ENCODE results near the gene KDM4B. TPM values are rescaled to one million over a fixed set of nuclear protein-coding genes. Genes with fewer than 3 reads are reported as not detected.

The KDM4B gene
- total RNA-seq, 1 donor from 2014 or later, result 39.0 TPM

GRCh38 chr19:5093948-5094718 is 125.2 kb downstream of the KDM4B start:
- H3K4me3 ChIP-seq, result no peak overlapping the region
- no peak for ATAC-seq
- no peaks in the 10 kb centered on the region for H3K4me1 ChIP-seq
- no peak overlapping the region for H3K27ac ChIP-seq
- intact Hi-C loops (cut with DNase I), result no loop called here
- H3K27me3 ChIP-seq, result no peaks in the 10 kb centered on the region
- DNase-seq, result no peak
- no peak for TF ChIP-seq CTCF (IDR thresholded peaks at IDR 0.05)
- peaks cover 4% of the 10 kb centered on the region for H3K9me3 ChIP-seq
- H3K36me3 ChIP-seq, result no peaks in the 10 kb centered on the region

- Histone ChIP-seq H3K9me3 (peaks cover 12% of the 10 kb centered on the region), H3K36me3 (no peaks in the 10 kb centered on the region), H3K4me3 (no peak overlapping the region), H3K27ac (no peak overlapping the region), H3K27me3 (no peaks in the 10 kb centered on the region), H3K4me1 (no peaks in the 10 kb centered on the region)
- intact Hi-C loops (cut with DNase I), result no loop called here
- no peak for TF ChIP-seq CTCF (IDR thresholded peaks at IDR 0.05)
- ATAC-seq, result no peak
- no peak for DNase-seq
These were observed 126.1 kb downstream of the KDM4B start for GRCh38 chr19:5094768-5095567.

GRCh38 chr19:5095568-5095850 is 126.6 kb downstream of the KDM4B start:
- H3K27ac ChIP-seq, result no peak overlapping the region
- H3K9me3 ChIP-seq, result peaks cover 12% of the 10 kb centered on the region
- no peaks in the 10 kb centered on the region for H3K27me3 ChIP-seq
- intact Hi-C loops (cut with DNase I), result no loop called here
- H3K4me3 ChIP-seq, result no peak overlapping the region
- H3K36me3 ChIP-seq, result no peaks in the 10 kb centered on the region
- ATAC-seq, result no peak
- TF ChIP-seq CTCF (IDR thresholded peaks at IDR 0.05), result no peak
- DNase-seq, result no peak
- no peaks in the 10 kb centered on the region for H3K4me1 ChIP-seq

GRCh38 chr19:5096536-5096935 is 127.6 kb downstream of the KDM4B start:
- Histone ChIP-seq H3K36me3 (no peaks in the 10 kb centered on the region), H3K4me3 (no peak overlapping the region), H3K27ac (no peak overlapping the region), H3K27me3 (no peaks in the 10 kb centered on the region), H3K4me1 (no peaks in the 10 kb centered on the region), H3K9me3 (peaks cover 12% of the 10 kb centered on the region)
- intact Hi-C loops (cut with DNase I), result no loop called here
- no peak for DNase-seq
- ATAC-seq, result no peak
- no peak for TF ChIP-seq CTCF (IDR thresholded peaks at IDR 0.05)

GRCh38 chr19:5097331-5097930 is 128.5 kb downstream of the KDM4B start:
- H3K36me3 ChIP-seq, result no peaks in the 10 kb centered on the region
- no peak for ATAC-seq
- no peaks in the 10 kb centered on the region for H3K27me3 ChIP-seq
- no peak overlapping the region for H3K4me3 ChIP-seq
- no peak overlapping the region for H3K27ac ChIP-seq
- no peak for DNase-seq
- peaks cover 12% of the 10 kb centered on the region for H3K9me3 ChIP-seq
- no peak for TF ChIP-seq CTCF (IDR thresholded peaks at IDR 0.05)
- H3K4me1 ChIP-seq, result no peaks in the 10 kb centered on the region
- intact Hi-C loops (cut with DNase I), result no loop called here

Measured in upper lobe of right lung (tissue), 1 donor.